Superior temporal gyrus (tissue), 1 donor: Measurements from ENCODE around the gene FAM120A.

Experiments
- DNase-seq: peaks from one replicate; pipeline ENCODE4 v3.0.0-alpha.2; 2016; ENCODE audit errors: extremely low spot score

FAM120A gene

DNA sequence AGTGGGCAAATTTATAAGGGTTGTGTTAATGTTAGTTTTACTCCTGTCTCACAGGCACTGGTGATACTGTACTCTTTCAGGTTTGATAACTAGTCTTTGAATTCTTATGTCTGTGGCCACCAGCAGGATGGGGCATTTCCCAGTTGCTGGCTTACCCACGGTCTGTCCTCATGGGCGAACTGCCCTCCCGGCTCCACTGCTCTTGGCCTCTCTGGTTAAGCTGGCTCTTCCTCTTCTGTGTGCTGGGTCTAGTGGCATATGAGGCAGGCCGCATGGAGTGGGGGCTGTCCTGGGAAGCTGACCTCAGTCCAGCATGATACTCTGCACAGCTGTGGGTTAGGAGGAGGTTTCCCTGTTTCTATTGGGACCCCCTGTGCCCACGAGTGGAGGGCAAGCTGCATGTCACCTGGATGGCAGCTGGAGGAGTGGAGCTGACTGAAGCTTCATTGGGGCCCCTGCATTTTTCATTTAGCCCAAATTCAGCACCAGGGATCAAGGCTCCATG is 144.4 kb downstream of the FAM120A start:
- no peak for DNase-seq

DNA sequence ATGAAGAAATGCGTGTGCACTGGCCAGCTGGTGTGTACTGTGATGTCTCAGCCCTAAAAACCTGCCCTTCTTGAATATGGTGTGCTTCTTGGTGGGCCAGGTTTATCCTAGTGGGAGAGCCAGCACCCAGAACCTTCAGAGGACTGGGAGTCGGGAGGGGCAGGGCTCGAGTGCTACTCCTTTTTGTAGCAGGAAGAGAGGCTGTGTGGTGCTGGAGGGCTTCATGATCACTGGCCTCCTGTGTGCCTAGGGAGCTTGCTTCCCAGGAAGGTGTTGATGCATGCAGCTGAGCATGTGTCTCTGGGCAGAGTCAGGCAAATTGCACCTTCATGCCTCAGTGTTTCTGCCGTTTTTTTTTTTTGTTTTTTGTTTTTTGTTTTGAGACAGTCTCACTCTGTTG is 144.9 kb downstream of the FAM120A start:
- no peak for DNase-seq

DNA sequence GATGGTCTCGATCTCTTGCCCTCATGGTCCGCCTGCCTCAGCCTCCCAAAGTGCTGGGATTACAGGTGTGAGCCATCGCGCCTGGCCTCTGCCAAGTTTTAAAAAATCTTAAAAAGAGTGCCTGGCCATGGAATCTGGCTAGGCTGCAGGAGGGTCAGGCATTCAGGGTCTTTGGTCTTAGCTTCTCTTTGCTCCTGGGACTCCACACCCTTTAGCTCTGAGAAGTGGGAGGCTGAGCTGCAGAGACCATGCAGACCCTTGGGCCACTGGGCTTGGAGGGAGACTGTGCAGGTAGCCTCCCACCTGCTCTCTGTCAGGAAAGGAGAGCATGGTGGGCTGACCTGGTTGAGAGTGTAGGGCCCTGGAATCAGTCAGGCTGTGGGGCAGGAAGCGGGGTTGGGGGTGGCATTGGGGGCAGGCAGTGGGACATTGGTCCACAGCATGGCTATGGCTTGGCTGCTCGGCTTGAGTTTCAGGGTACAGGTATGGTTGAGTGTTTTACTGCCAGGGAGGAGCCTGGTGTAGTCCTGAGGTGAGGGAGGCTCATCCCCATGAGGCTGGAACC is 145.7 kb downstream of the FAM120A start:
- DNase-seq: no peak

DNA sequence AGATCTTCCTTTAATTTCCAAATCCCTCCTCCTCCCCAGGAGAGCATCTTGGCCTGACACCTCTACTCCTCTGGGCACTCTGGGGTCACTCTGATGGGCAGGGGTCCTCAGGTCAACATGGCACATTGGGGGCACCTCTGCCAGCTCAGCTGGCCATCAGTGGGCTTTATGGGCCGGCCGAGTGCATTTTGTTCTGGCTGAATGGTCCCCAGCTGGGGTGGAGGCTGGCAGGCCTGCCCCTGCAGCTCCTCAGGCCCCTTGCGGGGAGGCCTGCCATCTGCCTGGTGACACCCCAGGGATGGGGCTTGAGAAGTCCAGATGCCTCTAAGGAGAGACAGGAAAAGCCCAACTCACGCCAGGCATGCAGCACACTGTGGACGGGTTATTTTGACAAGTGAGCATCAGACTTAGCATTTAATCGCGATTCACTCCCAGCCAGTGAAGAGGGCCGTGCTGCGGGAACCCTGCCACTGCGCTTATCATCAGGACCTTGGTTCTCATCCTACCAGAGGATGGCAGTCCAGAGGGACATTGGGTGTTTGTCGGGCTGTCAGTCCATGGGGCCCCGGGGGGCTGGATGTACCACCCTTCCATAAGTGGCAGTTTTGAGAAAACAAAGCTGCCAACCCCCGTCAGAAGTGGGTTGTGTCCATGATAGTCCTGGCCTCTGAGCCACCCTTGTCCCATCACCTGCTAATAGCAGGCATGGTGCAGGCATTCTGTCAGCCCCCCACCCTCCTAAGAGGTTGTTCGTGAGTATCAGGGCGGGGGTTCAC is 146.6 kb downstream of the FAM120A start:
- DNase-seq: no peak

DNA sequence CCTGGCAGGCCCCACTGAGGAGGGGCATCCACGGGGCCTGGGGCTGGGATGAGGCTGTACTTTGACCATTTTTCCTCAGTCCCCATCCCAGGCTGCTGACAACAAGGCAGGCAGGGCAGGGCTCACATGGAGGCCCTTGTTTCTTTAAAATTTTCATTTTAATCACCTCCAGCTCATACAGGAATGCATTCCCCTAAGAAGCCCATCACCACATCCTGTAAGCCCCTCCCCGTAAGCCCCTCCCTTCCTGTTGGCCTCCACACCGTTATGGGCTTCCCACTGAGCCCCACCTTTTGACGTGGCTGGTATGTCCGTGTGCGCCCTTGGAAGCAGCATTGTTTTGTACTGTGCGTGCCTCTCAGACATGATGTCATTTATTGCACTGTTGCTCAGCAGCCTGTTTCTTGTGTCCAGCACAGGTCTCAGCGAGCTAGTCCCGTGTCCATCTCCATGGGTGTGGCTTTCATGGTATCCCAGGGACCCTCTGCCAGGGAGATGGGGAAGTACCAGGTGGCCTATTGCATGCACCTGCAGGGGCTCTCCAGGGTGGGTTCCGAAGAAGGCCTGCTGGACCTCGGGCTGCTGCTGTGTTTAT is 147.3 kb downstream of the FAM120A start:
- no peak for DNase-seq

DNA sequence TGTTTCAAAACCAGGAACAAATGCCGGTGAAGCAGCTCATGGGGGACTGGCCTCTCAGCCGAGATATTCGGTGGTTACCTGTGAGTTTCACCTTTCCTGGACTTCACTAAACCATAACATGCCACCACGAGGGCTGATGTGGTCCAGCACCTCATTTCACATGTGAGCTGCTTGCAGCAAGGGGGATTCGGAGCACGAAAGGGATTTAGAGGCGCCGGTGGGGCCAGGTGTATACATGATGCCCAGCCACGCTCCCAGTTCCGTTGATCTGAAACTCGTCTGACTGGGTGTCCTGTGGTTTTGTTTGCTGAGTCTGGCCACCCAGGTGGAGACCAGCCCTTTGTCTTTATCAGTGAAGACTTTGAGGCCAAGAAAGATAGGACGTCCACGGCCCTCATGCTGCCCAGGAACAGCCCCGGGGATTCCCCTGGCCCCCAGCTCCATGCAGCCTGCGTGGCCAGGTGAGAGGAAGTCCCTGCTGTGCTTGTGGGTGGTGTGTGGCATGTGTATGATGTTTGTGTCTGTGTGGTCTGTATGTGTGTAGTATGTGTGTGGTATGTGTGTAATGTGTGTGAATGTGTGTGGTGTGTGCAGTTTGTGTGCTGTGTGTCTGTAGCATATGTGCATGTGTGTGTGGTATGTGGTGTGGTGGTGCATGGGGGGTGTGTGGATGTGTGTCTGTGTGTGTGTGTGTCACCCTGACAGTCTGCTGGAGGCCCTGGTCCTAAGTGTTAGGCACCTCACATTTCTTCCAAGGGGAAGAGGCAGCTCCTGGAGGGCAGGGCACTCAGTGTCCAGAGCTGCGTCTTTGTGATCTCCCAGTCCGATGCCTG is 148.3 kb downstream of the FAM120A start:
- no peak for DNase-seq

DNA sequence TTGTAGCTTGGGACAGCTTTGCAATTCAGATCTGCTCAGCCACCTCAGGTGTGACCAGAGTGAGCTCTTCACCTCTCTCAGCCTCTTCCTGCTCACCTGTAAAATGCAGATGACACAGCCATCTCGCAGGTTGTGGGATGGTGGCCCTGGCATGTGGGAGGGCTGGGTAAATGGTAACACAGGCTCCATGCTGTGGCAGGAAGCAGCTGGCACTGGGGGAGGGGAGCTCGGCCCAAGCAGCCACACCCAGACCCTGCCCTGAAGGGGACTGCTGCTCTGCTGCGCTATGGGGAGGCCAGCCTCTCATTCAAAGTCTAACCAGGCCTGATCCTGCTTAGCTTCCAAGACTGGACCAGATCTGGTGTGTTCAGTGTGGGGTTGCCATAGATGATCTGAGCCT is 149.0 kb downstream of the FAM120A start:
- no peak for DNase-seq

DNA sequence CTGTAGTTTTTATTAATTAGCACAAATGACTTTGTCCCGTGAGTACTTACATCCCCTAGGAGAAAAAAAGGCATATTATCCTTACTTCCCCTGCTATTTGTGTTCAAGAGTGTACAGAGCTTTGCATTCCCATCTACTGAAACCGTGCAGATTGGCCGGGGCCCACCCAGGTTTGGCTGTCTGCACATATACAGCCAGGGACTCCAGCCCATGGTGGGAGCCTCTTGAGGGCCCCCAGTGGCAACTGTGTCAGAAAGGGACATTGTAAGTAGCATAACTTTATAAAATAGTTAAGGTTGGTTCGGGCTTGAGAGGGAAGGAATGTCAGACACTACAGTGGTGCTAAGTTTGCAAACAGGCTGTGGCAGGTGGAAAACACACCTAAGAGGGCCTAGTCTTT is 149.6 kb downstream of the FAM120A start:
- no peak for DNase-seq

DNA sequence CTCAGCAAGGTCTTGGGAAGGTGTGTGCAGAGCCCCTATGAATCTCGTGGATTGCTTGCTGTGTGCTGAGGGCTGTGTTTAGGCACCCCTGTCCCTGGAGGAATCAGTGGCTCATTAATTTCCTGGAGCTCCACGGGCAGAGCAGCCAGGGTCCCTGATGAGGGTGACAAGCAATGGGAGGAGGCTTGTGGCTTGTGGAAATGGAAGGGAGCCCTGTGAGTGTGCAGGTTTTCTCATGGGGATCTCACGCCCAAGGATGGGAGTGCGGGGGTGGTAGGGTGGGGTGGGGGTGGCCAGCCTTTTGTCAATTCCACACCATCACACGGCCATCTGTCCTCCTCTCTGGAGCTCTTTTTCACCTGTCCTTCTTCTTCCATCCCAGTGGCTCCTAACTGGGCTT is 150.2 kb downstream of the FAM120A start:
- no peak for DNase-seq

DNA sequence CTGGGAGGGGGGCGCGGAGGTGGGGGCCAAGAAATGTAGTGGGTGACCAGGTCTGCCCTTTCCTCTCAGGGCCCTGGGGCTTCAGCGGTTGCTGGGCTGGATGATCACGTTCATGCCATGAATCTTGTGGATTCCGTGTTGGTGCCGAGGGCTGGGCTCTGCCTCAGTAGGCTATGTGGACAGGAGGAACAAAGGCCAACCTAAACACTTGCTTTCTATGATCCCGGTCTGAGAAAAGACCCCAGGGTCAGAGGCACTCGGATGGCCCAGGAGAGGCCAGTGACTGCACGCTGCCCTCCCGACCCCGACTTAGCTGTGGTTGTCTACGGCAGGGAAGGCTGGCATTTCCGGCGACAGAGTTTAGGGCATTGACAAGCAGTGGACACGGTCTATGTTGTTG is 151.5 kb downstream of the FAM120A start:
- no peak for DNase-seq

DNA sequence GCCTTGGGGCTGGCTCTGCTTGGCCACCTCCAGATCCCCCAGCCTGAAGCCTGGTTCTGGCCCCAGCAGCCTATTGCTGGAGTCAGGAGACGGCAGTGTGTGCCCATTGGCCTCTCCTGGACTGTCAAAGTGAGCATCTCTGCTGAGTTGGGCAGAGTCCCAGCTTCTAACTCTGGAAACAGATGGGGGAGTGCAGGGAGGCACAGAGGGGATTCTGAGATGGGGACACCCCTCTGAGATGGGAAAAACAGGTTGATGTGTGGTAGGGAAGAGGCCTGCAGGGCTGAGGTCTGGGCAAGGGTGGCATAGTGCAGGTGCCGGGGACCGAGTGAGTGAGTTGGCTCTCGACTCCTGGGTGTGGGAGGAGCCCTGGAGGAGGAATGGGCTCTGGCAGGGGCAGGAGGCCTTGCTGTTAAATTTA is 152.4 kb downstream of the FAM120A start:
- DNase-seq: no peak

DNA sequence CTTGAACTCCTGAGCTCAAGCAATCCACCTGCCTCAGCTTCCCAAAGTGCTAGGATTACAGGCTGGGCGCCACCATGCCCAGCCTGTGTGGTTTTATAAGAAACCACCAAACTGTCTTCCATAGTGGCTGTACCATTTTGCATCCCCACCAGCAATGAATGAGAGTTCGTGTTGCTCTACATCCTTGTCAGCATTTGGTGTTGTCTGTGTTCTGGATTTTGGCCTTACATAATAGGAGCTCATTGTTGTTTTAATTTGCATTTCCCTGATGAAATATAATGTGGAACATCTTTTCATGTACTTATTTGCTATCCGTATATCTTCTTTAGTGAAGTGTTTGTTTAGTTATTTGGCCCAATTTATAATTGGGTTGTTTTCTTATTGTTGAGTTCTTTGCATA is 154.7 kb downstream of the FAM120A start:
- DNase-seq: no peak

DNA sequence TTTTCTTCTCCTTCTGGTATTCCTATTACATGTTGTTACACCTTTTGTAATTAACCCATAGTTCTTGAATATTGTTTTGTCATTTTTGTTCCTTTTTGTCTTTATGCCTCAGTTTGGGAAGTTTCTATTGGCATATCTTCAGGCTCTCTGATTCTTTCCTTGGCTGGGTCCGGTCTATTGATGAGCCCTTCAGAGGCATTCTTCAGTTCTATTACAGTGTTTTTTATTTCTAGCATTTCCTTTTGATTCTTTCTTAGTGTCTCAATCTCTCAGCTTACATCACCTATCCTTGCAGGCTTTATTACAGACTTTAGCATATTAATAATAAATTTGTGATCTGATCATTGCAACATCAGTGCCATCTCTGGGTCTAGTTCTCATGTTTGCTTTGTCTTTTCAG is 158.7 kb downstream of the FAM120A start:
- no peak for DNase-seq

DNA sequence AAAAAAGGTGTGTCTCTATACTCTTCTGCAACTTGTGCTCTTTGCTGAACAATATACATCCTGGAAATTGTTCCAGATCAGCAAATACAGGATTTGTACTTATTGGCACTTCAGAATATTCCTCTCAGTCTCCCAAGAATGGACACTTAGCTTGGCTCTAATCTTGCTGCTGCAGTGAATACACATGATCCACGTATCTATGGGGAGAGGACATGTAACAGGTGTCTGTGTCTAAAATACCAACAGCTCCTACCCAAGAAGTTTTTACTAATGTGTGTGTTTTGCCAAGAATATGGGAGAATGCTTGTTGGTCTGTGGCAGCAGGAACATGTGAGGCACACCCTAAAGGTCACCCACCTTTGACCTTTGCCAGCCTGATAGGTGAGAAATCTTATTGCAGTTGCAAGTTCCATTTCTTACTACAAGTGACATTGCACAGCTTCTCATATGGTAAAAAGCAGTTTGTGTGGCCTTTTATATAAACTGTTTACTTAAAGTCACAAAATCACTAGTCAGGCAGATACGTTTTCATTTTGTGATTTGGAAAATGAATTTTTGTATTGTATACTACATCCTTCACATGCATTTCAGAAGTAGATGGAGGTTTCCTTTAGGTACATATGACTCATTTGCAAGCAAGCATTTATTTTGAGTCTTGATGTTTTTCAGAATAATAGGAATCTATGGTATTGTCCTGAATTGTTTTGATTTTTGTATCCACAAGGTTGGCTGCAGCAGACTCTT is 160.7 kb downstream of the FAM120A start:
- DNase-seq: no peak

DNA sequence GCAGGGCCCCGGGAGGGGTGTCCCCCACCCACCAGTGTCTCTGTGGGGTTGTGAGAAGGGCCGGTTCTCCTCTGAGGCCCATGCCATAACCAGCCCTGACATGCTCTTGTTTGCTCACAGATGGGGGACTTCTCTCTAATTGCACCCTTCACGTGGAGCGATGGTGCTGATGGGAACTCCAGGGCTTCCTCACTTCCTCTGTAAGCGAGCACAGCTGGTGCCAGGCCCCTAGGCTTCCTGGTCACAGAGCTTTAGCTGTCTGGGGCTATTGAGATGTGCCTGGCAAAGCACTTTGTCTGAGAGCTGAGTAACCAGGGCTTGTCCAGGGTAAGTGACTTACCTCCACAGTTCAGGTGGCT is 161.3 kb downstream of the FAM120A start:
- no peak for DNase-seq

DNA sequence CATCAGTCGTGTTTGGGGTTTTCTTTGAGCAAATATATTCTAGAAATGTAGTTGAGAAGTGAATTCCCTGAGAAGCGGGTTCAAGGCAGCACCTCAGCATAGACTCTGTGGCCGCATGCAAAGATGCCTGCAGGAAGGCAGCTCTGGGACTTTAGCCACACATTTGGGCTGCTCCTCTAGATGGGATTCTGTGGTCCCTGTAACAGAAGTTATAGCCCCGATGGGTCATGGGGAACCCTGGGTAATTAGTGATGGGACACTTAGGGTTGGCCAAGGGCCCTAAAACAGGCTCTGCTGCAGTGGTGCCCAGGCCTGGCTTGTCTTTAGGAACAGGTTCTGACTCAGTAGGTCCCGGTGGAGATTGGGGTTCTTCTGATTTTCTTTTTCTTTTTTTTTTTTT is 161.7 kb downstream of the FAM120A start:
- no peak for DNase-seq

DNA sequence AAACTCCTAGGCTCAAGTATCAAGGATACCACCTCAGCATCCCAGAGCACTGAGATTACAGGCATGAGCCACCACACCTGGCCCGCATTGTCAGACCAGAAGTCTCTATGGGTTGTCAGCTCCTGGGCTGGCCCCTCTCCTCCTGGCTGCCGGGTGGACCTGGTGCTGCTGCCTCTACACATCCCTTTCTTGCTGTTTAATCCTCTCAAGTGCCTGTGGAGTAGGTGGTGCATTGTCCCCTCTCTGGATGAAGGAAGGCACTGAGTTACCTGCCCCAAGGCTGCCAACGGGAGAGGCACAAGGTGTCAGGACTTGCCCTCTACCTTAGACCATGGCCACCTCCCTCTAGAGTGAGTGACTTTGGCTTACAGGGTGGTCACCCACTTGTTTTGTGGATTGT is 162.3 kb downstream of the FAM120A start:
- DNase-seq: no peak

DNA sequence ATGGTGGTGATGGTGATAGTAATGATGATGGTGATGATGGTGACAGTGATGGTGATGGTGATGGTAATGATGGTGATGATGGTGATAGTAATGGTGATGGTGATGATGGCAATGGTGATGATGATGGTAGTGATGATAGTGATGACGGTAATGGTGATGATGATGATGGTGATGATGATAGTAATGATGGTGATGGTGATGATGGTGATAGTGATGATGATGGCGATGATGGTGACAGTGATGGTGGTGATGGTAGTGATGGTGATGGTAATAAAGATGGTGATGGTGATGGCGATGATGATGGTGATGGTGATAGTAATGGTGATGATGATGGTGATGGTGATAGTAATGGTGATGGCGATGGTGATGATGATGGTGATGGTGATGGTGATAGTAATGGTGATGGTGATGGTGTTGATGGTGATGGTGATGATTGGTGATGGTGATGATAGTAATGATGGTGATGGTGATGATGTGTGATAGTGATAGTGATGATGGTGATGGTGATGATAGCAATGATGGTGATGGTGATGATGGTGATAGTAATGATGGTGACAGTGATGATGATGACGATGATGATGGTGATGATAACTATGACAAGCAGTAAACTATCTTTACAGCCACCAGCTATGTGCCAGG is 163.5 kb downstream of the FAM120A start:
- no peak for DNase-seq
